ENCODE data around the gene MRPL42.

- TF ChIP-seq POLR2A (IDR thresholded peaks at IDR 0.05), result no peak
- no peak for TF ChIP-seq POLR2AphosphoS5 (IDR thresholded peaks at IDR 0.05; ENCODE audit: insufficient read depth in 1 of 2, low read depth in 1 of 2)
- TF ChIP-seq, protein P1, sequence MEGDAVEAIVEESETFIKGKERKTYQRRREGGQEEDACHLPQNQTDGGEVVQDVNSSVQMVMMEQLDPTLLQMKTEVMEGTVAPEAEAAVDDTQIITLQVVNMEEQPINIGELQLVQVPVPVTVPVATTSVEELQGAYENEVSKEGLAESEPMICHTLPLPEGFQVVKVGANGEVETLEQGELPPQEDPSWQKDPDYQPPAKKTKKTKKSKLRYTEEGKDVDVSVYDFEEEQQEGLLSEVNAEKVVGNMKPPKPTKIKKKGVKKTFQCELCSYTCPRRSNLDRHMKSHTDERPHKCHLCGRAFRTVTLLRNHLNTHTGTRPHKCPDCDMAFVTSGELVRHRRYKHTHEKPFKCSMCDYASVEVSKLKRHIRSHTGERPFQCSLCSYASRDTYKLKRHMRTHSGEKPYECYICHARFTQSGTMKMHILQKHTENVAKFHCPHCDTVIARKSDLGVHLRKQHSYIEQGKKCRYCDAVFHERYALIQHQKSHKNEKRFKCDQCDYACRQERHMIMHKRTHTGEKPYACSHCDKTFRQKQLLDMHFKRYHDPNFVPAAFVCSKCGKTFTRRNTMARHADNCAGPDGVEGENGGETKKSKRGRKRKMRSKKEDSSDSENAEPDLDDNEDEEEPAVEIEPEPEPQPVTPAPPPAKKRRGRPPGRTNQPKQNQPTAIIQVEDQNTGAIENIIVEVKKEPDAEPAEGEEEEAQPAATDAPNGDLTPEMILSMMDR (IDR thresholded peaks at IDR 0.05), result no peak
These were observed 41.4 kb upstream of the MRPL42 start for GRCh38 chr12:93425736-93426411.

All from vagina (tissue), 2 donors.